ENCODE data around the gene CYP4F3.

Gene CYP4F3

GRCh38 chr19:15680478-15681322 lies 40.0 kb downstream of the CYP4F3 start:
- TF ChIP-seq CTCF (IDR thresholded peaks at IDR 0.05) = no peak

GRCh38 chr19:15683411-15683810 lies 42.7 kb downstream of the CYP4F3 start:
- TF ChIP-seq CTCF (IDR thresholded peaks at IDR 0.05) = no peak

- TF ChIP-seq CTCF (IDR thresholded peaks at IDR 0.05) = no peak
These were observed 44.1 kb downstream of the CYP4F3 start for GRCh38 chr19:15684828-15685227.

GRCh38 chr19:15696654-15697194 lies 56.0 kb downstream of the CYP4F3 start:
- TF ChIP-seq CTCF (IDR thresholded peaks at IDR 0.05) = no peak

GRCh38 chr19:15701757-15702533 lies 61.2 kb downstream of the CYP4F3 start:
- no peak for TF ChIP-seq CTCF (IDR thresholded peaks at IDR 0.05)

- TF ChIP-seq CTCF (IDR thresholded peaks at IDR 0.05) = no peak
These were observed 61.8 kb downstream of the CYP4F3 start for GRCh38 chr19:15702534-15702930.

Measured in LNCAP (cell line).